ENCODE data around the gene NCBP3.
"Not testable (repeated sequence)": the region's sequence is repeated elsewhere in the genome, so short reads cannot be mapped to it uniquely, and the experiment has no call there.

NCBP3 gene

GRCh38 chr17:3861761-3862681 is 16.0 kb upstream of the NCBP3 start:
- no peak for DNase-seq (ENCODE audit: extremely low read depth, low read depth)
- no peak overlapping the region for H3K4me3 ChIP-seq (replicated peaks; ENCODE audit: low read depth, low read length)

GRCh38 chr17:3860939-3861700 is 15.1 kb upstream of the NCBP3 start:
- no peak for TF ChIP-seq CTCF (IDR thresholded peaks at IDR 0.05; ENCODE audit: low read depth, low read length, missing control alignments)
- no peak overlapping the region for H3K4me3 ChIP-seq (replicated peaks; ENCODE audit: low read depth, low read length)
- no peak for DNase-seq (ENCODE audit: extremely low read depth, low read depth)

More at GRCh38 chr17:3861761-3862681, 16.0 kb upstream of the NCBP3 start:
- no peak for TF ChIP-seq CTCF (IDR thresholded peaks at IDR 0.05; ENCODE audit: low read depth, low read length, missing control alignments)

GRCh38 chr17:3859940-3860339 is 13.9 kb upstream of the NCBP3 start:
- H3K4me3 ChIP-seq (replicated peaks; ENCODE audit: low read depth, low read length): no peak overlapping the region
- no peak for DNase-seq (ENCODE audit: extremely low read depth, low read depth)
- no peak for TF ChIP-seq CTCF (IDR thresholded peaks at IDR 0.05; ENCODE audit: low read depth, low read length, missing control alignments)

GRCh38 chr17:3857261-3858105 is 11.4 kb upstream of the NCBP3 start:
- TF ChIP-seq CTCF (IDR thresholded peaks at IDR 0.05; ENCODE audit: low read depth, low read length, missing control alignments): no peak

GRCh38 chr17:3854204-3854603 is 8.2 kb upstream of the NCBP3 start:
- DNase-seq (ENCODE audit: extremely low read depth, low read depth): not testable (repeated sequence)

More at GRCh38 chr17:3857261-3858105, 11.4 kb upstream of the NCBP3 start:
- no peak overlapping the region for H3K4me3 ChIP-seq (replicated peaks; ENCODE audit: low read depth, low read length)
- DNase-seq (ENCODE audit: extremely low read depth, low read depth): no peak

GRCh38 chr17:3852561-3852960 is 6.5 kb upstream of the NCBP3 start:
- no peak overlapping the region for H3K4me3 ChIP-seq (replicated peaks; ENCODE audit: low read depth, low read length)
- TF ChIP-seq CTCF (IDR thresholded peaks at IDR 0.05; ENCODE audit: low read depth, low read length, missing control alignments): no peak
- DNase-seq (ENCODE audit: extremely low read depth, low read depth): no peak

More at GRCh38 chr17:3854204-3854603, 8.2 kb upstream of the NCBP3 start:
- H3K4me3 ChIP-seq (replicated peaks; ENCODE audit: low read depth, low read length): not testable (repeated sequence)
